SIG-M5 (cell line): ENCODE measurements around the gene FAM72A.
"Not testable (repeated sequence)": the region's sequence is repeated elsewhere in the genome, so short reads cannot be mapped to it uniquely, and the experiment has no call there.

Experiments
- DNase-seq: peaks from one replicate; lab custom pipeline; 2025; lab: John Stamatoyannopoulos, UW

FAM72A gene

GRCh38 chr1:206215600-206216392, 13.2 kb upstream of the FAM72A start:
- not testable (repeated sequence) for DNase-seq

- not testable (repeated sequence) for DNase-seq
These were observed 8.2 kb upstream of the FAM72A start for GRCh38 chr1:206210802-206211201.

GRCh38 chr1:206205569-206205968, 2.9 kb upstream of the FAM72A start:
- not testable (repeated sequence) for DNase-seq

- DNase-seq, result not testable (repeated sequence)
These were observed 2.2 kb upstream of the FAM72A start for GRCh38 chr1:206204871-206205270.

- DNase-seq, result not testable (repeated sequence)
These were observed 1.5 kb upstream of the FAM72A start for GRCh38 chr1:206204159-206204511.

- not testable (repeated sequence) for DNase-seq
These were observed 922 bp upstream of the FAM72A start, which contains the start of gene SRGAP2 for GRCh38 chr1:206203364-206204158. TSS of gene SRGAP2 (plus strand) at chr1:206203541. CDS start at chr1:206205971, 2,430 bp downstream.

- DNase-seq, result not testable (repeated sequence)
These were observed 5.8 kb downstream of the FAM72A start for GRCh38 chr1:206196748-206197424.

- not testable (repeated sequence) for DNase-seq
These were observed 7.5 kb downstream of the FAM72A start for GRCh38 chr1:206195182-206195581.

- not testable (repeated sequence) for DNase-seq
These were observed 15.8 kb downstream of the FAM72A start for GRCh38 chr1:206186826-206187225.

GRCh38 chr1:206185778-206186177, 16.9 kb downstream of the FAM72A start:
- DNase-seq, result not testable (repeated sequence)

- DNase-seq, result not testable (repeated sequence)
These were observed 18.9 kb downstream of the FAM72A start for GRCh38 chr1:206183788-206184187.

- not testable (repeated sequence) for DNase-seq
These were observed 20.0 kb downstream of the FAM72A start for GRCh38 chr1:206182368-206183317.

GRCh38 chr1:206179666-206180065, 23.0 kb downstream of the FAM72A start:
- DNase-seq, result not testable (repeated sequence)

GRCh38 chr1:206178061-206178989, 24.3 kb downstream of the FAM72A start:
- DNase-seq, result not testable (repeated sequence)

GRCh38 chr1:206176114-206176502, 26.5 kb downstream of the FAM72A start:
- DNase-seq, result not testable (repeated sequence)

- not testable (repeated sequence) for DNase-seq
These were observed 27.1 kb downstream of the FAM72A start for GRCh38 chr1:206175459-206176113.

- not testable (repeated sequence) for DNase-seq
These were observed 28.3 kb downstream of the FAM72A start for GRCh38 chr1:206174182-206174868.

GRCh38 chr1:206173110-206173719, 29.4 kb downstream of the FAM72A start:
- not testable (repeated sequence) for DNase-seq
